ENCODE data around the gene OLFM2. TPM values are rescaled to one million over a fixed set of nuclear protein-coding genes. Genes with fewer than 3 reads are reported as not detected.

The OLFM2 gene
- total and polyA plus RNA-seq, 10 donors = 1.5 to 4.6 (median 2.5) TPM

DNA sequence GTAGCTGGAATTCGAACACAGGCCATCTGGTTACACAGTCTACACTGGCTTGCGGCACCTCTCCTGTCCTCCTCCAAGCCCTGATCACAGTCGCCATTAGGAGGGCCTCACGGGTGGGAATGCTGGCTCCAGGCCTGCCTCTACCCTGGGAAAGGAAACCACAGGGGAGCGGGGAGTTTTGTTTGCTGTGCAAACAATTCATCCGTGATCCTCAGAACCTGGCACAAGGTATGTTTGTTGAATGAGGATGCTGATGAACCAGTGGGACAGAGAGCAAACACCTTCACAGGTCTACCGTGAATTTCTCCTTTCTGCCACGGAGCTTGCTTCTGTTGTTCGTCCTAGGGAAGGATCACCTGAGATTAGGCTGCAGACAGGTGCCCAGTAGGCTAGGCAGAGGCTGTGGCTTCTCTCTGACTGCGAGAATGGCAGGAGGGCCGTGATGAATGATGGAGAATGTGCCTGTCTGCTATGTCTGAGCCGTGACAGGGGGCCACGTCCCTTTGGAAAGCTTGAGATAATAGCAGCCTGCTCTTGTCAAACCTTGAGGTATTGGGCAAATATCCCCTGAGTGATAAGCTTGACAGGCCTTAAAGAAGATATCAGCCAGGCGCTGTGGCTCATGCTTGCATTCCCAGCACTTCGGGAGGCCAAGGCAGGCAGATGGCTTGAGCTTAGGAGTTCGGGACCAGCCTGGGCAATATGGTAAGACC is 64.5 kb downstream of the OLFM2 start:
- Histone ChIP-seq H3K9me3 (no peaks in the 10 kb centered on the region), H3K36me3 (no peaks in the 10 kb centered on the region), H3K27me3 (replicated peaks in 1 of 7) (no peaks in the 10 kb centered on the region), H3K27ac (no peak overlapping the region), H3K4me3 (no peak overlapping the region), H3K4me1 (peaks cover 0 to 7% (median 0%) of the 10 kb centered on the region in 6 donors)
- intact Hi-C loops (cut with DNase I; ENCODE audit: low total_unique reads) = no loop called here
- DNase-seq = no peak
- 71 to 84% (median 75%) methylated on average over 14 to 16 of the region's 16 CpGs for WGBS, 5 donors
- TF ChIP-seq POLR2A (IDR thresholded peaks at IDR 0.05) (no peak), POLR2AphosphoS5 (IDR thresholded peaks at IDR 0.05) (no peak)
- TF ChIP-seq, protein P1, sequence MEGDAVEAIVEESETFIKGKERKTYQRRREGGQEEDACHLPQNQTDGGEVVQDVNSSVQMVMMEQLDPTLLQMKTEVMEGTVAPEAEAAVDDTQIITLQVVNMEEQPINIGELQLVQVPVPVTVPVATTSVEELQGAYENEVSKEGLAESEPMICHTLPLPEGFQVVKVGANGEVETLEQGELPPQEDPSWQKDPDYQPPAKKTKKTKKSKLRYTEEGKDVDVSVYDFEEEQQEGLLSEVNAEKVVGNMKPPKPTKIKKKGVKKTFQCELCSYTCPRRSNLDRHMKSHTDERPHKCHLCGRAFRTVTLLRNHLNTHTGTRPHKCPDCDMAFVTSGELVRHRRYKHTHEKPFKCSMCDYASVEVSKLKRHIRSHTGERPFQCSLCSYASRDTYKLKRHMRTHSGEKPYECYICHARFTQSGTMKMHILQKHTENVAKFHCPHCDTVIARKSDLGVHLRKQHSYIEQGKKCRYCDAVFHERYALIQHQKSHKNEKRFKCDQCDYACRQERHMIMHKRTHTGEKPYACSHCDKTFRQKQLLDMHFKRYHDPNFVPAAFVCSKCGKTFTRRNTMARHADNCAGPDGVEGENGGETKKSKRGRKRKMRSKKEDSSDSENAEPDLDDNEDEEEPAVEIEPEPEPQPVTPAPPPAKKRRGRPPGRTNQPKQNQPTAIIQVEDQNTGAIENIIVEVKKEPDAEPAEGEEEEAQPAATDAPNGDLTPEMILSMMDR (IDR thresholded peaks at IDR 0.05 in 8 of 11, conservative IDR thresholded peaks at IDR 0.05 in 3 of 11) = no peak

DNA sequence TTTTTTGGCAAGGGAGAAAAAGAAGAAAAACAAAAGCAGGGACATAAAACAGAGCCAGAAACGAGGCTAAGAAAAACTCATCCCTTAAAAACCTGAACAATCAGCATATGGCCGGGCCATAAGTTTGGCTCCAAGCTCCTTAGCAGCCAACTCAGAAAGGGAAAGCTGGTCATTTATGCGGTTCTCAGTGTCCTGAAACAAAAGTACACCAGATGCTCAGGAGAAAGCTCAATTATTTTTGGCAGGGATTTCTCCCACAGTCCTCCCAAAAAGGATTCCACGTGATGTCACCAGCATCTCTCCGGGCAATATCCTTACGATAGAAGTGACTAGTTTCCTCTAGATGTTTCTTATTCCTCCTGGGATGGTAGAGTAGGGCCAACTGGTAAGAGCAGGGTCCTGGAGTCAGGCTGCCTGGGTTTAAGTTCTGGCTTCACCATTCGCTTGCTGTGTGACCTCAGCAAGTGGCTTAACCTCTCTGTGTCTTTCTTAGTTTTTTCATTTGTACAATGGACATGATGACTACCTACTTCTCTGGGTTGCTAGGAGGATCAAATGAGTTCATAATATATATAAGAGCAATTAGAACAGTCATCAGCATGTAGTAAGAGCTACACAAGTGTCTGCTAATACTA is 67.2 kb downstream of the OLFM2 start:
- intact Hi-C loops (cut with DNase I; ENCODE audit: low total_unique reads) = no loop called here
- no peak for DNase-seq
- TF ChIP-seq, protein P1 (IDR thresholded peaks at IDR 0.05 in 8 of 11, conservative IDR thresholded peaks at IDR 0.05 in 3 of 11) = no peak
- TF ChIP-seq POLR2A (IDR thresholded peaks at IDR 0.05) = no peak
- TF ChIP-seq POLR2AphosphoS5 (IDR thresholded peaks at IDR 0.05) = no peak
- Histone ChIP-seq H3K27ac (no peak overlapping the region), H3K4me1 (peaks cover 0 to 21% (median 8%) of the 10 kb centered on the region in 6 donors), H3K9me3 (no peaks in the 10 kb centered on the region), H3K27me3 (replicated peaks in 1 of 7) (no peaks in the 10 kb centered on the region), H3K36me3 (no peaks in the 10 kb centered on the region), H3K4me3 (no peak overlapping the region)
- 84 to 94% (median 89%) methylated on average over 7 of the region's 7 CpGs for WGBS, 5 donors

DNA sequence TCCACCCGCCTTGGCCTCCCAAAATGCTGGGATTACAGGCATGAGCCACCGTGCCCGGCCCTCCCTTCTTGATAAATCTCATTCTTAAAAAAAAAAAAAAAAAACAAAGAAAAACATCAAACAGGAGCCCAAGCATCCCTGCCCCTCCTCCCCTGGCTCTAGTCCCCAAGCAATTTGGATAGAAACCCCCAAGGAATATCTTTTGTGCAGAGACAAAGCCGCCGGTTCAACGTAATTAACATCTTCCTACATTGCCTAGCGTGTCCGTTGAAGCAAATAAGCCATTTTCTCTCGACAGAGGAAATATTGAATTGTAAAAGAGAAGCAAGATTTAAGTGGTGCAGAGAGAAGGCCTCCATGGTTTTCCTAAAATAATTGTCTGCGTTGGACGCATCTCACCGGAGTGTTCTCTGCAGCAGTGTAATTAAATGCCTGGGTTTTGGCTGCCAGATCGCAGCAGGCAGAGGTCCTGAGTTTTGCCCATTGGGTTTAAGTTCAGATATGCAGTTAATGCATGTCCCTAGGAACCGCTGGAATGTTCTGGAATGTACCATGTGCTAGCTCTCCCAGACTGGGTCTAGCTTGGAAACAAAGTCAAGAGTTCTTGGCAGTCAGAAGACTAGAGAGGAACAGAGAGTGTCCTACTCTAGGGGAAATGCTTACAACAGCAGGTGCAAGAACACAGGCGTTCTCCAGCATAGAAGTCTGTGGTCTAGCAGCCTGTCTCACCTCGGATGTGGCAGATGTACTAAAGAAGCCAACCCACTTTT is 70.4 kb downstream of the OLFM2 start:
- DNase-seq = no peak
- Histone ChIP-seq H3K27ac (peak overlapping the region in 3 of 8 donors; percentile 19 to 61 (median 41)), H3K4me3 (no peak overlapping the region), H3K36me3 (no peaks in the 10 kb centered on the region), H3K9me3 (no peaks in the 10 kb centered on the region), H3K27me3 (replicated peaks in 1 of 7) (no peaks in the 10 kb centered on the region), H3K4me1 (peaks cover 0 to 35% (median 8%) of the 10 kb centered on the region in 6 donors)
- intact Hi-C loops (cut with DNase I; ENCODE audit: low total_unique reads) = no loop called here
- WGBS, 5 donors = 81 to 85% (median 83%) methylated on average over 16 of the region's 16 CpGs
- TF ChIP-seq POLR2AphosphoS5 (IDR thresholded peaks at IDR 0.05) = no peak
- TF ChIP-seq POLR2A (IDR thresholded peaks at IDR 0.05) = no peak
- TF ChIP-seq, protein P1 (IDR thresholded peaks at IDR 0.05 in 8 of 11, conservative IDR thresholded peaks at IDR 0.05 in 3 of 11) = no peak

DNA sequence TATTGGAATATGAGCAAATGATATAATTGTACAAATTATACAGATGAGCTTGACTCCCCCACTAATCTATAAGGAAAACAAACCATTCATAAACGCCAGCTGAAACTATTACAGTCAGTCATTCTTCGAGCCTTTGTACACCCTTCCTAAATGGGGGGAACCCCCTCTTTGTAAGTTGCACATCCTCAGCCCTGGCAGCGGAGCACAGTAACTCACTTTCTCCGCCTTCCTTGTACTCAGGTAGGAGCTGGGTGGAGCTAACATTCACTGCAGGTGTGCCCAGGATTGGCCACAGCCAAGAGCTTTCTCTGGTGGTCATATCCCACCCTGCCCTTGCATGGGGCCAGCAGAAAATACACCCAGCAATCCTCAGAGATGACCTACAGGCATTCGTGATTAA is 72.6 kb downstream of the OLFM2 start:
- TF ChIP-seq, protein P1 (IDR thresholded peaks at IDR 0.05 in 8 of 11, conservative IDR thresholded peaks at IDR 0.05 in 3 of 11) = no peak
- TF ChIP-seq POLR2A (IDR thresholded peaks at IDR 0.05) (no peak), POLR2AphosphoS5 (IDR thresholded peaks at IDR 0.05) (no peak)
- DNase-seq = no peak
- Histone ChIP-seq H3K4me1 (peaks cover 0 to 38% (median 8%) of the 10 kb centered on the region in 6 donors), H3K9me3 (no peaks in the 10 kb centered on the region), H3K36me3 (no peaks in the 10 kb centered on the region), H3K4me3 (no peak overlapping the region), H3K27me3 (replicated peaks in 1 of 7) (no peaks in the 10 kb centered on the region), H3K27ac (no peak overlapping the region)
- intact Hi-C loops (cut with DNase I; ENCODE audit: low total_unique reads) = no loop called here
- WGBS, 5 donors = 74 to 90% (median 84%) methylated on average over 5 of the region's 5 CpGs

All from spleen (tissue), 11 donors.